ENCODE data around the gene ACP5. TPM values are rescaled to one million over a fixed set of nuclear protein-coding genes. Genes with fewer than 3 reads are reported as not detected.
"Not testable (repeated sequence)": the region's sequence is repeated elsewhere in the genome, so short reads cannot be mapped to it uniquely, and the experiment has no call there.

ACP5 gene
- total RNA-seq, 1 donor = 17.5 TPM

- Histone ChIP-seq H3K4me3 (ENCODE audit: low read length) (no peak overlapping the region), H3K4me1 (ENCODE audit: insufficient read depth, low read length) (peaks cover 16% of the 10 kb centered on the region), H3K9me3 (ENCODE audit: low read depth, low read length) (no peaks in the 10 kb centered on the region), H3K27me3 (ENCODE audit: insufficient read depth, low read length) (no peaks in the 10 kb centered on the region)
Observed at GRCh38 chr19:11594084-11594483, 16.6 kb upstream of the ACP5 start.

- Histone ChIP-seq H3K27me3 (ENCODE audit: insufficient read depth, low read length) (no peaks in the 10 kb centered on the region), H3K4me1 (ENCODE audit: insufficient read depth, low read length) (peaks cover 27% of the 10 kb centered on the region), H3K4me3 (ENCODE audit: low read length) (no peak overlapping the region), H3K9me3 (ENCODE audit: low read depth, low read length) (no peaks in the 10 kb centered on the region)
Observed at GRCh38 chr19:11587975-11588631, 10.7 kb upstream of the ACP5 start.

GRCh38 chr19:11587302-11587974 lies 10.0 kb upstream of the ACP5 start:
- no peak overlapping the region for H3K4me3 ChIP-seq (ENCODE audit: low read length)
- peaks cover 34% of the 10 kb centered on the region for H3K4me1 ChIP-seq (ENCODE audit: insufficient read depth, low read length)
- no peaks in the 10 kb centered on the region for H3K9me3 ChIP-seq (ENCODE audit: low read depth, low read length)
- H3K27me3 ChIP-seq (ENCODE audit: insufficient read depth, low read length) = no peaks in the 10 kb centered on the region

- H3K4me1 ChIP-seq (ENCODE audit: insufficient read depth, low read length) = peaks cover 45% of the 10 kb centered on the region
- no peaks in the 10 kb centered on the region for H3K27me3 ChIP-seq (ENCODE audit: insufficient read depth, low read length)
- no peaks in the 10 kb centered on the region for H3K9me3 ChIP-seq (ENCODE audit: low read depth, low read length)
- H3K4me3 ChIP-seq (ENCODE audit: low read length) = no peak overlapping the region
Observed at GRCh38 chr19:11586331-11586730, 8.9 kb upstream of the ACP5 start.

GRCh38 chr19:11581740-11582139 lies 4.3 kb upstream of the ACP5 start:
- Histone ChIP-seq H3K27me3 (ENCODE audit: insufficient read depth, low read length) (no peaks in the 10 kb centered on the region), H3K9me3 (ENCODE audit: low read depth, low read length) (no peaks in the 10 kb centered on the region), H3K4me1 (ENCODE audit: insufficient read depth, low read length) (peaks cover 76% of the 10 kb centered on the region), H3K4me3 (ENCODE audit: low read length) (no peak overlapping the region)

- Histone ChIP-seq H3K4me3 (ENCODE audit: low read length) (no peak overlapping the region), H3K4me1 (ENCODE audit: insufficient read depth, low read length) (peaks cover 83% of the 10 kb centered on the region), H3K9me3 (ENCODE audit: low read depth, low read length) (no peaks in the 10 kb centered on the region)
Observed at GRCh38 chr19:11580116-11580515, 2.7 kb upstream of the ACP5 start.

GRCh38 chr19:11578258-11579142 lies 1.1 kb upstream of the ACP5 start:
- Histone ChIP-seq H3K4me3 (ENCODE audit: low read length) (peak overlapping the region; percentile 41), H3K4me1 (ENCODE audit: insufficient read depth, low read length) (peaks cover 67% of the 10 kb centered on the region), H3K27me3 (ENCODE audit: insufficient read depth, low read length) (no peaks in the 10 kb centered on the region), H3K9me3 (ENCODE audit: low read depth, low read length) (no peaks in the 10 kb centered on the region)

More at GRCh38 chr19:11580116-11580515, 2.7 kb upstream of the ACP5 start:
- H3K27me3 ChIP-seq (ENCODE audit: insufficient read depth, low read length) = no peaks in the 10 kb centered on the region

- no peaks in the 10 kb centered on the region for H3K9me3 ChIP-seq (ENCODE audit: low read depth, low read length)
- H3K4me1 ChIP-seq (ENCODE audit: insufficient read depth, low read length) = peaks cover 45% of the 10 kb centered on the region
- H3K4me3 ChIP-seq (ENCODE audit: low read length) = no peak overlapping the region
- no peaks in the 10 kb centered on the region for H3K27me3 ChIP-seq (ENCODE audit: insufficient read depth, low read length)
Observed at GRCh38 chr19:11576227-11576626, 1.2 kb downstream of the ACP5 start.

GRCh38 chr19:11574689-11575088 lies 2.8 kb downstream of the ACP5 start:
- no peaks in the 10 kb centered on the region for H3K27me3 ChIP-seq (ENCODE audit: insufficient read depth, low read length)
- no peak overlapping the region for H3K4me3 ChIP-seq (ENCODE audit: low read length)
- peaks cover 34% of the 10 kb centered on the region for H3K4me1 ChIP-seq (ENCODE audit: insufficient read depth, low read length)
- no peaks in the 10 kb centered on the region for H3K9me3 ChIP-seq (ENCODE audit: low read depth, low read length)

- H3K9me3 ChIP-seq (ENCODE audit: low read depth, low read length); H3K4me3 ChIP-seq (ENCODE audit: low read length): not testable (repeated sequence)
- H3K4me1 ChIP-seq (ENCODE audit: insufficient read depth, low read length) = peaks cover 30% of the 10 kb centered on the region
Observed at GRCh38 chr19:11573763-11574162, 3.7 kb downstream of the ACP5 start.

GRCh38 chr19:11573354-11573753 lies 4.1 kb downstream of the ACP5 start:
- not testable (repeated sequence) for H3K27me3 ChIP-seq (ENCODE audit: insufficient read depth, low read length); H3K4me3 ChIP-seq (ENCODE audit: low read length); H3K9me3 ChIP-seq (ENCODE audit: low read depth, low read length)
- H3K4me1 ChIP-seq (ENCODE audit: insufficient read depth, low read length) = peaks cover 30% of the 10 kb centered on the region

More at GRCh38 chr19:11573763-11574162, 3.7 kb downstream of the ACP5 start:
- not testable (repeated sequence) for H3K27me3 ChIP-seq (ENCODE audit: insufficient read depth, low read length)

- peaks cover 27% of the 10 kb centered on the region for H3K4me1 ChIP-seq (ENCODE audit: insufficient read depth, low read length)
- no peak overlapping the region for H3K4me3 ChIP-seq (ENCODE audit: low read length)
- H3K27me3 ChIP-seq (ENCODE audit: insufficient read depth, low read length) = no peaks in the 10 kb centered on the region
- H3K9me3 ChIP-seq (ENCODE audit: low read depth, low read length) = no peaks in the 10 kb centered on the region
Observed at GRCh38 chr19:11570039-11570462, 7.4 kb downstream of the ACP5 start.

- no peaks in the 10 kb centered on the region for H3K27me3 ChIP-seq (ENCODE audit: insufficient read depth, low read length)
- no peak overlapping the region for H3K4me3 ChIP-seq (ENCODE audit: low read length)
- H3K9me3 ChIP-seq (ENCODE audit: low read depth, low read length) = no peaks in the 10 kb centered on the region
- H3K4me1 ChIP-seq (ENCODE audit: insufficient read depth, low read length) = peaks cover 36% of the 10 kb centered on the region
Observed at GRCh38 chr19:11566164-11566563, 11.3 kb downstream of the ACP5 start.

GRCh38 chr19:11565649-11565980 lies 11.8 kb downstream of the ACP5 start:
- H3K4me1 ChIP-seq (ENCODE audit: insufficient read depth, low read length) = peaks cover 41% of the 10 kb centered on the region
- not testable (repeated sequence) for H3K9me3 ChIP-seq (ENCODE audit: low read depth, low read length)

GRCh38 chr19:11564082-11564807 lies 13.2 kb downstream of the ACP5 start:
- not testable (repeated sequence) for H3K27me3 ChIP-seq (ENCODE audit: insufficient read depth, low read length); H3K4me3 ChIP-seq (ENCODE audit: low read length); H3K9me3 ChIP-seq (ENCODE audit: low read depth, low read length)
- peaks cover 49% of the 10 kb centered on the region for H3K4me1 ChIP-seq (ENCODE audit: insufficient read depth, low read length)

More at GRCh38 chr19:11565649-11565980, 11.8 kb downstream of the ACP5 start:
- H3K4me3 ChIP-seq (ENCODE audit: low read length); H3K27me3 ChIP-seq (ENCODE audit: insufficient read depth, low read length): not testable (repeated sequence)
